ENCODE measurements around the gene DAB1.

The DAB1 gene

DNA sequence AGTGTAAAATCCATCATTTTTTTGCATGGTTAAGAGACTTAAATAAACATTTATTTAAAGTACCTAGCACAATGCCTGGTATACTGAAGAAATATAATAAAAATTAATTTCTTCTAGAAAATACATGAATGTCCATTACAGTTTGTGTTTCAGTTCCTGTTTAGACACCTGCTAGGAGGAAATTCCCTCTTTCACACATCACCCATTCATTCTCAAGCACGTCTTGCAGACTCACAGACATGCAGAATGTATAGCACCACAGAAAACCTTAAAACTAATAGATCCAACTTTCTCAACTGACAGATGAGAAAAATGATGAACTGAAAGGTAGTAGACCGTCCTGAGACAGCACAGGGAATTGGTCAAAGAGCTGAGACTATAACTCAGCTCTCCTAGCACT lies 285.9 kb downstream of the DAB1 start:
- FAIRE-seq: no peak
- no peak for DNase-seq (ENCODE audit: insufficient read length, low spot score)
- no peak for TF ChIP-seq POLR2A (IDR thresholded peaks at IDR 0.05; ENCODE audit: low read depth, low read length)

DNA sequence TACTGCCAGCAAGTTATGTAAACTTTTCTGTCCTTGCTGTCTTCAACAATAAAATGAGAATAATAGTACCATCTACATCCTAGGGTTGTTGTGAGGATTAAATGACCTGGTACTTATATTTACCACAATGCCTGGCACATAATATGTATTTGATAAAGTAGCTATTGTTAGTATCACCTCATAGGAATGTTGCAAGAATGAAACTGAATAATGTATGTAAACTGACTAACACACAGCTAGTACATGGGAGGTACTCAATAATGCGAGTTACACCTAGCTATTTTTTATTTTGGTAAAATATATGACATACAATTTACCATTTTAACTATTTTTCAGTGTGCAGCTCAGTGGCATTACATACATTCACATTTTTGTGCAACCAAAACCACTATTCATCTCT lies 289.1 kb downstream of the DAB1 start:
- FAIRE-seq (no peak), DNase-seq (ENCODE audit: insufficient read length, low spot score) (no peak)
- no peak for TF ChIP-seq POLR2A (IDR thresholded peaks at IDR 0.05; ENCODE audit: low read depth, low read length)

DNA sequence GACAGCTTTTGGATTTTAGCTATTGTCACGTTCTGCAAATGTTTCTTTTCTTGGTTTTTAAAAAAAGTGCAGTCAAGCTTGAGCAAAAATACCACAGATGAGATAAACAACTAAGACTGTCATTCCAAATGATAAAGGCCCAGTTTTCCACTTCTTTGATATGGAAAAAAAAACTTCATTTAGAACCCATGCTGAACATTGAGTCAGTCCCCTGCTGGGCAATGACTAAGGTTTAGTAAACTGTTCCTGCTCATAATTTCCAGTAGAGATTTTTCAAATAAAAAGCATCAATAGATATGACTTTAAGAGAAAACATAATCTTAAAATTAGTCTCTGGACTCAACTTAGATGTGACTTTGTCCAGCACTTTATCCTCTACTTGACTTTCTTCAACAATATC lies 290.2 kb downstream of the DAB1 start:
- TF ChIP-seq POLR2A (IDR thresholded peaks at IDR 0.05; ENCODE audit: low read depth, low read length): no peak
- no peak for FAIRE-seq

DNA sequence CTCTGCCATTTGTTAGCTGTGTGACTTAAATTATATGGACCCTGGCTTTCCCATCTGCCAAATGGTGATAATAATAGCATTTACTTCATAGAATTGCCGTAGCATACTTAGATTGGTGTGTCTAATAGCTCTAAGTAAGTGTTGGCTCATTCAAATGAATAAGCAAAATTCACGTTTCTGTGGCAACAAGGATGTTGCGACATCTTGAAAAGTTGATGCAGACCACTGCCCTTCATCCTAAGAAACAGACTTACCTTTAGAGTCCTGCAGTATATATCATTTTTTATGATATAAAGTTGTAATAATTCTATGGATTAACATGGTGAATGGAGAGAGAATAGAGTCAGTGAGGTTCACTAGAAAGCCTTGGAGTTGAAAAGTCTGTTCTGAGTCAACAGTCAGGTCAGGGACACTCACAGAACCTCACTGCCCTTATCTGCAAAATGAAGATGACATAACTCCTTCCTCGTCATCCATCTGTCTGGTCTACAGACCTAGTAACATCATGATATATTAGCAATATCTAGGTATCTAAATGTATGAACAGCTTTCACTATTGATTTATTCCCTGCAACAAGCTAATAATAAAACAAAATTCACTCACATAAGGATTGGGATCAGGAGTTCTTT lies 290.8 kb downstream of the DAB1 start:
- no peak for TF ChIP-seq POLR2A (IDR thresholded peaks at IDR 0.05; ENCODE audit: low read depth, low read length)

More for the DNA sequence above, 290.2 kb downstream of the DAB1 start:
- DNase-seq (ENCODE audit: insufficient read length, low spot score): no peak

DNA sequence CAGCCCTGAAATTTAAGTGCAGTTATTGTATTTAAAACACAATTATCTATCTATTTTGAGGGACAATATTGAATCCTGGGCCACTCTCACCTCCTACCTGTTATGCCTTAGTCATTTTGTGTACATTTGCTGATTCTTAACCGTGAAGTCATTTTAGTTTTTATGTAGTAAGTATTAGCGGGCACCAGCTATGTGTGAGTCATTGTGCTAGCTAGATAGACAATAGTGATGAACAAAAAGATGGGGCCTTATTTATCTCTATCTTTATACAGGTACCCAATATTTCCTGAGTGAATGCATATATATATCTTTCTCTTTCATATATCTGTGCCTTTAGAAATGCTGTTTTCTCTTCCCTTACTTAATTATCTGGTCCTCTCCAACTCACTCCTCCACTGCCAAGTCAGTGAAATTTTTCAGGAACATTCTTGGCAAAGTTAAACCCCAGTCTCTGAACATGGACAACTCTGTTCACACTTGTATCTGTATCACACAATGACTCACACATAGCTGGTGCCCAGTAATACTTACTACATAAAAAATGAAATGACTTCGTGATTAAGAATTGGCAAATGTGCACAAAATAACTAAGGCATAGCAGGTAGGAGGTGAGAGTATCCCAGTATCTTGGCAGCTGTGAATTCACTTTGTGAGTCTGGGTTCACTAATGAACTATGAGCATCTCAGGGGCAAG lies 292.0 kb downstream of the DAB1 start:
- no peak for FAIRE-seq
- DNase-seq (ENCODE audit: insufficient read length, low spot score): no peak
- TF ChIP-seq POLR2A (IDR thresholded peaks at IDR 0.05; ENCODE audit: low read depth, low read length): no peak

More for the DNA sequence above, 290.8 kb downstream of the DAB1 start:
- FAIRE-seq (no peak), DNase-seq (ENCODE audit: insufficient read length, low spot score) (no peak)

DNA sequence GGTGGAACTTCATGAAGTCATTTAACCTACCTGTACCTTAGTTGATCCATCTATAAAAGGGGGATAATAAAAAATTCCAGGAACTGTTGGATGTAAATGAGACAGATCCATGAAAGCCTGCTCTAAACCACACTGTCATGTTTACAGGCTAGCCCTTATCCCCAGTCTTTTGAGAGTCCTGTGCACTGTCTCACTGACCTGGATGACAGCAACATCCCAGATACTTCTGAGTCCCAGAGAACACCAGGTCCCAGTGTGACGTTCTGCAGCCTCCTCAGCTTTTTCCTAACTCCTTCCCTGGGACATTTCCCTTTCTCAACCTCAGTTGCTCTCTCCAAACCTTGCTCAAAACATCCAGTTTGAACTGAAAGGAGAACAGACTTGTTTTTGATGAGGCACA lies 292.6 kb downstream of the DAB1 start:
- DNase-seq (ENCODE audit: insufficient read length, low spot score): no peak
- no peak for FAIRE-seq
- TF ChIP-seq POLR2A (IDR thresholded peaks at IDR 0.05; ENCODE audit: low read depth, low read length): no peak

DNA sequence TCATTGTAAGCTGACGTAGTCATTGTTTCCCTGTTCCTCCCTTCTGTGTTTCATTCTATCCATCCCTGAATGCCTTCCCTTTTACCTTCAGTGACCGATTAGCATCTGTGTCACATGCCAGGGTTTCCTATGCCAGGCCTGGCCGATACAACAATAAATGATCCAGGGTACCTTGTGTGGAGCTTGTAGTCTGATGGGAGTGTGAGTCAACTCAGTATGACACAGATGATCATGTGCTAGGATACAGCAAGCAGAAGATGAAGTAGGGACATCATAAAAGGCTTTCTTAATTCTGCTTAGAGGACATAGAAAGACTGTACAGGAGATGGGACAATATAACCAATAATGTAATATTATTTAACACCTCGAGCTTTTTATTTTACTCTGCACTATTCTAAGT lies 294.0 kb downstream of the DAB1 start:
- TF ChIP-seq POLR2A (IDR thresholded peaks at IDR 0.05; ENCODE audit: low read depth, low read length): no peak
- no peak for FAIRE-seq
- DNase-seq (ENCODE audit: insufficient read length, low spot score): no peak

DNA sequence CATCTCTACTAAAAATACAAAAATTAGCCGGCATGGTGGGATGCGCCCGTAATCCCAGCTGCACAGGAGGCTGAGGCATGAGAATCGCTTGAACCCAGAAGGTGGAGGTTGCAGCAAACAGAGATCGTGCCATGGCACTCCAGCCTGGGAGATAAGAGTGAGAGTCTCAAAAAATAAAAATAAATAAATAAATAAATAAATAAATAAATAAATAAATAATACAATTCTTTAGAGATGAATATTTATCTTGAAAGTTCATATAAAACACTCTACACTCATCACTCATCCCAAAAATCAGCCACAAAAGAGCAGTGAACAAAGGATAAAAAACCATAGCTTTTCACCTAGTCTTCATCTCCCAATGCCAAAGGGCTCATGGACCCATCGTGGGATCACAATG lies 295.9 kb downstream of the DAB1 start:
- FAIRE-seq (no peak), DNase-seq (ENCODE audit: insufficient read length, low spot score) (no peak)
- no peak for TF ChIP-seq POLR2A (IDR thresholded peaks at IDR 0.05; ENCODE audit: low read depth, low read length)

DNA sequence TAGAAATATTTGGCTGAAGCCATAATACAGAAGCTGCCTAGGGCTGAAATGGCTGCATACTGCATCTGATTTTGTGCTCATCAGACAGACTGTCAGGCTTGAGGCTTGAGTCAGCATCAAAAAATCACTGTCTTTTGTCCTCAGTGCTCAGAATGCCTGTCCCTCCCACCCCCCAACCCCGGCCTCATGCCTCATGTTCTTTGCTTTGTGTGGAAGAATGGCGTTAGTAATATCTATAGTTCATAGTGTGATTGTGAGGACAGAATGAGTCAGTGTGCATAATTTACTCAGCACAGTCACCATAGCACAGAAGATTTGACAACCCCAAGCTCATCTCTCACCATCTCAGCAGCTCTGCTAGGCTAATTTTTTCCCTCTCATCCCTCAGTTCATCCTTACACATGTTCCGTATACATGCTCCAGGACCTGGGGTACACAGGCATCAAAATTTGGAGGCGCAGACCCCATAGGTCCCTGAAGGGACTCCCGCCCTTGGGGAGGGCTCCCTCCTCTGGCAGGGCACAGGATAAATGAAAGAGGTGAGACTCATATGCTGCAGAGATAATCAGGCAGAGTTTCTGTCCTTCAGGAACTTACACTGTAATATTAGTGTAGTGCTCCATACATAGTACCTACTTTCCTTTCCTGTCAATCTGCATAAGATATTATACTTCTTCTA lies 299.0 kb downstream of the DAB1 start:
- TF ChIP-seq POLR2A (IDR thresholded peaks at IDR 0.05; ENCODE audit: low read depth, low read length): no peak
- DNase-seq (ENCODE audit: insufficient read length, low spot score): no peak
- no peak for FAIRE-seq

DNA sequence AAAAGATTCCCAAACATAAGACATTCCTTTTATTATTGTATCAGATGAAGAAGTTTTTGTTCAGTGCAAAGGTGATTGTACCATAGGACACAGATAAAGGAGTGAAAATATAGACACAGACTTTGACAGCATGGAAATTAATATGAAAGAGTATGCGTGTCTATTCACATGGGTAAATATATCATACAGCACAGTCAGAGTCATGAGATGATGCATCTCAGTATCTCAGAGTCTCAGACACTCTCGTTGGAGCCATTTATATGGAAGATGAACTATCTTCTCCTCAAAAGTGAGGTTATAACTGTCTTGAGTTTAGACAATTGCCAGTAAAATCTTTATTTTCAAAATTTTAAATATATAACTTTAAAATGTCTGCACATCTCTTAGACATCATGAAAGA lies 299.7 kb downstream of the DAB1 start:
- FAIRE-seq (no peak), DNase-seq (ENCODE audit: insufficient read length, low spot score) (no peak)
- no peak for TF ChIP-seq POLR2A (IDR thresholded peaks at IDR 0.05; ENCODE audit: low read depth, low read length)

DNA sequence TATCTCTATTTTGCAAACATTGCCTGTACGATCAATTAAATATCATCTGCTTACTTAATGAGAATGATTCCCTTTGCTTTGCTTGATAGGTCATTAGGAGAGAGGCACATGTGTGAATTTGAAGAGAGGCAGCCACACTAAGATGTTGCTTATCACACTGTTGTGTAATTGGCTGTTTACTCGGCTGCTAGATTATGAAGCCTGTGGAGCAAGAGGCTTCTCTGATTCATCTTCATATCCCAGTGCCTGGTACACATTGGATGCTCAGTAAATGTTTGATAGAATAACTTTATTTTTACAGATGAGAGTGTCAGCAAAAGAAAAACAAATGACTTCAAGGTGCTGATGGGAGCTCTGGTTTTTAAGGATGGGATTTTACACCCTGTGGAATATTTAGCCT lies 301.8 kb downstream of the DAB1 start:
- DNase-seq (ENCODE audit: insufficient read length, low spot score): no peak
- TF ChIP-seq POLR2A (IDR thresholded peaks at IDR 0.05; ENCODE audit: low read depth, low read length): no peak
- no peak for FAIRE-seq

DNA sequence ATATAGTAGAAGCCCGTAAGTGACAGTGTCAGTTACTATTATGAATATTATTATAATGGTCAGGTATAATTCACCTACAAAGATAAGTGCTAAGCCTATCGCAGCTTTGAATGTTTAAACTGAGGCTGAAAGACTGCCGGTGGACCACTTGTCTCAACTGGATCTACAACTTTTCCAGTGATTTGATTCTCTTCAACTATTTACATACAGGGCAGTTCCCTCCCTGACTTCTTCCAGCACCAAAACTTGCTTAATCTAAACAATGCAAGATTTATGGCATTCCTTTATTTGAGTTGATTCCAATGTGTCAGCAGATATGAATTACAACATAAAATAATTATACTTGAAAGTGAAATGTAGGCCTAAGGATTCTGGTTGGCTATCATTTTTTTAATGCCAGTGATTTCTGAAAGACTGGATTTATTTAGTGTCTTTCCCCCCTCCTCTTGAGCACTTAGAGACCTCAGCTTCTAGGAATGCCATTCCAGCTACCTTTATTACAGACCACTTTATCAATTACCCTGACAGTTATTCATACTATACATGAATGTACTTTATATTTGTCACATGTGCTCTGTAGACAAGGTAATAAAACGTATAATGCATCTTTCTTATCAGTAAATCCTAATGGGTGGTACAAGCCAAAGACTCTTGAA lies 304.8 kb downstream of the DAB1 start:
- DNase-seq (ENCODE audit: insufficient read length, low spot score) (no peak), FAIRE-seq (no peak)
- no peak for TF ChIP-seq POLR2A (IDR thresholded peaks at IDR 0.05; ENCODE audit: low read depth, low read length)

DNA sequence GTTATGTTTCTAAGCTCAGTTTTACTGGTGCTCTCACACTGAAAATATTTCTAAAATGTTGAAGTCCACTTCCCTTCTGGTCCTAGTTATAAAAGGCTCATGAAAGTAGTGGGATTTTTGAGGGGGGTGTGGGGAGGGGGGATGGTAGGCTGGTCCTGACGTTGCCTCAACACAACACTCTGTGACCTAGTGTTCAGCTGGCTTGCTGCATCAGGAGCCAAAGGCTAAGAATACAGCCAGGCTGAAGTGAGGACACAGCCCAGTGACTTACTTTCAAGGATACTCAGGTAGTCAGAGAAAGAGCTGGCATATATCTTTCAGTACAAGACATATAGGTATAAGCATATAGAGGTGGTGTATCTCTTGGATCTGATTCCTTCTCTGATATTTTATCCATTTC lies 306.1 kb downstream of the DAB1 start:
- FAIRE-seq (no peak), DNase-seq (ENCODE audit: insufficient read length, low spot score) (no peak)
- TF ChIP-seq POLR2A (IDR thresholded peaks at IDR 0.05; ENCODE audit: low read depth, low read length): no peak

DNA sequence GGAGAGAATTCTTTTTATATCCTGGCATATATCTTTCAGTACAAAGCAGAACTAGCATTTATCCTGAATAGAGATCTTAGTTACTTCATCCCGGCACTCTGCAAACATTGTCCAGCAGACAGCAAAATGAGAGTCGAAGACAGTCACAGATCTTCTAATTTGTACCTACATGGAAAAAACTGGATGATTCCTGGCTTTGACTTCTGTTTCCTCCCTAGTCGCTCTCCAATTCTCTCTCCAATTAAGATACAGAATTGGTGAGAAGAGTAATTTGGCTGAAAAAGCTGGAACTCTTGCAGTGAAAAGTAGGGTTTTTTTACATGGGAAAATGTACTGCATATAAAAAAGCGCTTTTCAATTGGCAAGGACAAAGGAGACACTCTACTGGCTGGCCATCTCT lies 307.0 kb downstream of the DAB1 start:
- FAIRE-seq: no peak
- TF ChIP-seq POLR2A (IDR thresholded peaks at IDR 0.05; ENCODE audit: low read depth, low read length): no peak

More for the DNA sequence above, 307.0 kb downstream of the DAB1 start:
- no peak for DNase-seq (ENCODE audit: insufficient read length, low spot score)

All from H54 (cell line).